ENCODE results near the gene PLAAT1.

PLAAT1 gene

GRCh38 chr3:193240850-193241706, at the start of gene PLAAT1:
Gene PLAAT1 (plus strand): TSS chr3:193241222. CDS start chr3:193255651, 14,429 bp downstream.
- DNase-seq = peak; percentile 90 to 98 (median 96)

DNA sequence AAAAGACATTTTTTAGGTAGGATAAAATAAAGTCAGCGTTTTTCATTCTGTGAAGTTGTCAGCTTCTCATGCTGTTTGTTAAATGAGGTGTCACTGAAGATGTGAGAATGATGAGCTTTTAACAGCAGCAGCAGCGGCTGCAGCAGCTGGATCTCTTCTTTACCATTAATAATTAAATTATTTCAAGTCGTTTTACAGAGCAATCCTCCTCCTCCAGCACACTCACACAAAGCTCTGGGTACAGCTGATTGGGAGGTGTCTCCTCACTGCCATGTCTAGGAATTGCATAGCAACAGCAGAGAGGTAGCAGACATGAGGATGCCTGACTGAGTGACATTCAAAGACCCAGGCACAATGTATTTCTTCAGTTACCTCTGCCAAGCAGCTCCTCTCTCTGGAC, 46.7 kb upstream of the PLAAT1 start:
- peak in 1 of 3 experiments; percentile 39 for DNase-seq

DNA sequence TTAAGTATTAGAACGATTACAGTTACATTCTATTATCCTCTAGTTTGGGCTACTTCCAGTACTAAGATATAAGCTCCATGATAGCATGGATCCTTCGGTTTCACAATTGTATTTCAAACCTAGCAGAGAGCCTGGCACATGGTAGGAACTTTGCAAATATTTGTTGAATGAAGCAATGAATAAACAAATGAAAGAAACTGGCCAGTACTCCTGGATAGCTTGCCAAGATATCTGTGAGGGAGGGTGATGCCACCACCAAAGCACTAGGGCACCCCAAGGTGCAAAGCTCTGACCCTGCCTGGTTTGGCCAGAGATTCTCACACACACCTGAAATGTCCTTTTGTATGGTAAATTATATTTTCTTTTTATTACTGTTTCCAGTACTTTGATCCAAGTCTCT, 44.3 kb upstream of the PLAAT1 start:
- DNase-seq = no peak

GRCh38 chr3:193207290-193208273, 33.4 kb upstream of the PLAAT1 start:
- DNase-seq = peak in 1 of 3 experiments; percentile 37

DNA sequence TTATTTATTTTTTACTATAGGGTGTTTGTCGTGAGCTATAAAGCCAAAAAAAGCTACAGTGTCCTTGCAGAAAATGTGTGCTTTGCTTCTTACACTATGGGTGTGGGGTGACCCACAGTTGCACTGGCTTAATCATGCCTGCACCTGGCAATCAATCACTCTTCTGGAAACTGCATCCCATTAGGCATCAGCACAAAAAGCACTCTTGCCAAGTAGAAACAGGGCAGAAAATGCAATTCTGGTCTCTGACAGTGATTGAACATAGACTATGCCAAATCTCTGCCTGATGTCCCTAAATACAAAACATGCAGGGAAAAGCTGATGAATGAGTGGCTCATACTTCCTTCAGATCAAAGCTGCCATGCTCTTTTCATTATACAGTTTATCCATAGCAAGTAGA, 30.4 kb upstream of the PLAAT1 start:
- DNase-seq = peak in 2 of 3 experiments; percentile 13 to 30

- DNase-seq = no peak
Measured at GRCh38 chr3:193211173-193211572, 29.8 kb upstream of the PLAAT1 start.

- no peak for DNase-seq
Measured at GRCh38 chr3:193211984-193212383, 29.0 kb upstream of the PLAAT1 start.

GRCh38 chr3:193212844-193213243, 28.2 kb upstream of the PLAAT1 start:
- no peak for DNase-seq

DNA sequence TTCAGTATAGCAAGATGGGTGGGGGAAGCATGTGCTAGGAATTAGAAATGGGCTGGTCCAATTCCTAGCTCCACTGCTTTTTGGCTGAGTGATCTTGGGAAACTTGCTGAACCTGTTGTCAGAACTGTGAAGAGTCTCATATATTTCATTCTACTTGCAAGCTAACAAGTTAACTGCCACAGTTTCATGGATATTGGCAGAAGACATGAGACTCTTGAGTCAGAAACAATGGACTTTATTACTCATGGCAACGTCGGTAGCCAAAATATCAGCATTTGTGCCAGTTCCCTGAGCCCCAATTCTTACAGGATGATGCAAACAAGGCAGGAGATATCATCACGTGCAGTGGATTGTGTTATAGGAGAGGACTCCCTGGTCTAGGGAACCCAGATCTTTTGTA, 26.6 kb upstream of the PLAAT1 start:
- DNase-seq = no peak

DNA sequence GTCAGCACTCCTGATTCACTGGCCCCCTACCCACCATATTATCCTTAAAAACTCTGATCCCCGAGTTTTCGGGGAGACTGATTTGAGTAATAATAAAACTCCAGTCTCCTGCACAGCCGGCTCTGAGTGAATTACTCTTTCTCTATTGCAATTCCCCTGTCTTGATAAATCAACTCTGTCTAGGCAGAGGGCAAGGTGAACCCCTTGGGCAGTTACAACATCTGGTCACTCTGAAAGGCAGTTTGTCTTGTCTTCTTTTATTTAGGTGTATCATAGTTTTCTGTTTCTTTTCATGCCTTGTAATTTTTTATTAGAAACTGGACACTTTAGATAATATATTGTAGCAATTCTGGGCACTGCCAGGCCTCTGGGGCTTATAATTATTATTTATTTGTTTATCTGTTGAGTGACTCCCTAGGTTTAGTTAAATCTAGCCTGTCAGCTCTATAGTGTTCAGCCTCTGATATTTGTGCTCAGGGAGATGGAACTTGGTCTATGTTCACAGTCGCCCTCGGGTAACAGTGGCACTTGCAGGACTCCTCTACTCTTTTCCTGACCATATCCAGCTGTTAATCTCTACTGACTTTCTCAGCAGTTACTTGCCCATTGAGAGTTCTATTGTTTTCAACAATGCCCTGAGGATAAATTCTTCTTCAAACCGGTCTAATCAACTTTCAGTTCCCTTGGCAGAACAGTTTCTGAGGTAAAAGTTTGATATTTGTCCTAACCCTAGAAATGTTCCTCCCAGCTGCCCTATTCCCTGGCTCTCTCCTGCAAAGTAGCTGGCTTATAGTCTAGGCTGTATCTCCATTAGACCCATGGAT, 15.5 kb upstream of the PLAAT1 start:
- DNase-seq = peak in 1 of 3 experiments; percentile 12

- no peak for DNase-seq
Measured at GRCh38 chr3:193228206-193228605, 12.8 kb upstream of the PLAAT1 start.

- peak in 2 of 3 experiments; percentile 55 to 60 for DNase-seq
Measured at GRCh38 chr3:193229851-193230420, 11.1 kb upstream of the PLAAT1 start.

DNA sequence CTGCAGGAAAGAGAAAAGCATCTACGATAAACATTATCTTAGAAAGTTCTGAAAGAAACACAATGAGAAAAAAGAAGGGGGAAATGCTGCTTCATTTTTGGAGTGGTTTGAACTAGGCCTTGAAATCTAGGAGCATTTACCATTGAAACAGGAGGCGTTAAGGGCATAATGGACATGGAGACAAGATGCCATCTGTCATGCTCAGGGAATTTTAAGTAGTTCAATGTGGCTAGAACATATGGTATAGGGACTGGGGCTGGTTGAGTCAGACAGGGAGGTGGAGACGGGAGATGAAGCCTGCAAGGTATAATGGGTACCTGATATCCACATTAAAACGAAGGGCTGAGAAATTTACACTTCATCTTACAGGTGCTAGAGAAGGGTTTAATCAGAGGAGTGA, 10.4 kb upstream of the PLAAT1 start:
- DNase-seq = peak in 2 of 3 experiments; percentile 36 to 74

GRCh38 chr3:193231201-193231600, 9.8 kb upstream of the PLAAT1 start:
- peak in 2 of 3 experiments; percentile 39 to 45 for DNase-seq

GRCh38 chr3:193236599-193236998, 4.4 kb upstream of the PLAAT1 start:
- no peak for DNase-seq

- DNase-seq = no peak
Measured at GRCh38 chr3:193237030-193237429, 4.0 kb upstream of the PLAAT1 start.

- DNase-seq = peak in 1 of 3 experiments; percentile 66
Measured at GRCh38 chr3:193240436-193240849, 579 bp upstream of the PLAAT1 start.

GRCh38 chr3:193241716-193242115, 694 bp downstream of the PLAAT1 start:
- no peak for DNase-seq

GRCh38 chr3:193243571-193243970, 2.5 kb downstream of the PLAAT1 start:
- no peak for DNase-seq

GRCh38 chr3:193248848-193249468, 7.9 kb downstream of the PLAAT1 start:
- DNase-seq = no peak

- no peak for DNase-seq
Measured at GRCh38 chr3:193250492-193250891, 9.5 kb downstream of the PLAAT1 start.
